ENCODE data around the gene CCDC54. TPM values are rescaled to one million over a fixed set of nuclear protein-coding genes. Genes with fewer than 3 reads are reported as not detected.

The CCDC54 gene
- total RNA-seq, result not detected in 2 replicates

GRCh38 chr3:107377151-107377550 is at the start of gene CCDC54:
Gene CCDC54, plus strand, starts transcription at chr3:107377439. Its CDS starts 149 bp downstream, at chr3:107377588.

Other genes with a start within 250 kb of the CCDC54 start
- 49.9 and 81.5 TPM in 2 replicates for gene BBX, start 145.5 kb downstream of the CCDC54 start, total RNA-seq

Data from epithelial cell of alveolus of lung (primary cell).